Epithelial cell of proximal tubule (primary cell): ENCODE measurements around the gene RAP1GAP. TPM values are rescaled to one million over a fixed set of nuclear protein-coding genes. Genes with fewer than 3 reads are reported as not detected.

ENCODE experiments used
- DNase-seq: peaks from one replicate; pipeline ENCODE4 v3.0.0-alpha.2; 2011; ENCODE audit warnings: low read depth
- H3K4me3 ChIP-seq: 2 replicates; pipeline ENCODE4 v1.5.1; 2011; ENCODE audit warnings: low read depth, mild to moderate bottlenecking, low read length
- total RNA-seq: library from RNA; depleted of rRNA; stranded (reverse); fragments of >200 nt; gene quantifications from 2 replicates; pipeline ENCODE4 v1.2.3, GENCODE V29; 2015
- TF ChIP-seq, protein P1 (sequence below): conservative IDR thresholded peaks from 2 replicates; pipeline ENCODE4 v1.5.1; 2012; ENCODE audit warnings: low read depth, mild to moderate bottlenecking, low read length

The RAP1GAP gene
- total RNA-seq, 1 donor from 2014 or later: 2.4 TPM

DNA sequence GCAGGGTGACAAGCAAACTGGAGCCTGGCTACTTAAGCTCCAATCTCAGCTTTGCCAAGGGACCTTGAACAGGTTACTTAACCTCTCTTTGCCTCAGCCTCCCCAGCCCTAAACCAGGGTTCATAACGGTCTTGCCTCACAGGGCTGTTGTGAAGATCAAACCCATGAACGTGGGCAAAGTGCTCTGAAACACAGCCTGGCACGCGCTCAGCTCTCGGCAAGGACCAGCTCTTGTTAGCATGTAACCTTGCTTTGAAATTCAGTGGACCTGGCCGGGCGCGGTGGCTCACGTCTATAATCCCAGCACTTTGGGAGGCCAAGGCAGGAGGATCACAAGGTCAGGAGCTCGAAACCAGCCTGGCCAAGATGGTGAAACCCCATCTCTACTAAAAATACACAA lies 24.8 kb downstream of the RAP1GAP start:
- H3K4me3 ChIP-seq: no peak overlapping the region
- TF ChIP-seq, protein P1, sequence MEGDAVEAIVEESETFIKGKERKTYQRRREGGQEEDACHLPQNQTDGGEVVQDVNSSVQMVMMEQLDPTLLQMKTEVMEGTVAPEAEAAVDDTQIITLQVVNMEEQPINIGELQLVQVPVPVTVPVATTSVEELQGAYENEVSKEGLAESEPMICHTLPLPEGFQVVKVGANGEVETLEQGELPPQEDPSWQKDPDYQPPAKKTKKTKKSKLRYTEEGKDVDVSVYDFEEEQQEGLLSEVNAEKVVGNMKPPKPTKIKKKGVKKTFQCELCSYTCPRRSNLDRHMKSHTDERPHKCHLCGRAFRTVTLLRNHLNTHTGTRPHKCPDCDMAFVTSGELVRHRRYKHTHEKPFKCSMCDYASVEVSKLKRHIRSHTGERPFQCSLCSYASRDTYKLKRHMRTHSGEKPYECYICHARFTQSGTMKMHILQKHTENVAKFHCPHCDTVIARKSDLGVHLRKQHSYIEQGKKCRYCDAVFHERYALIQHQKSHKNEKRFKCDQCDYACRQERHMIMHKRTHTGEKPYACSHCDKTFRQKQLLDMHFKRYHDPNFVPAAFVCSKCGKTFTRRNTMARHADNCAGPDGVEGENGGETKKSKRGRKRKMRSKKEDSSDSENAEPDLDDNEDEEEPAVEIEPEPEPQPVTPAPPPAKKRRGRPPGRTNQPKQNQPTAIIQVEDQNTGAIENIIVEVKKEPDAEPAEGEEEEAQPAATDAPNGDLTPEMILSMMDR: no peak
- DNase-seq: no peak

DNA sequence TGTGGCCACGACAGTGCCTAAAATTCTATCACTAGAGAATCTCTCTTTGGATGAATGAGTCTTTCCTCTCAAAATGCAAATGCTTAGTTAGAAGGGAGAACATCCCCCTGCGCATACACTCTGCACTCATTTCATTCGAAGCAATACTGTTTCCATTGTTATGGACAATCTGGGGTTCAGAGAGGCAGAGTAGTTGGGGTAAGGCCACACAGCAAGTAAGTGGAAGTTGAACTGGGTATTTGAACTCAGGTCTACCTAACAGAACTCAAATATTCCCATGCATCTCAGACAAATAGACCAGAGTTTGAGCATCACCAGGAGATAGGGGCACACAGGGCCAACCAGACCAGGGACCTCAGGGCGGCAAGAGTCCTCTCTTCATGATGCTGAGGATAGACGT lies 25.5 kb downstream of the RAP1GAP start:
- TF ChIP-seq, protein P1: no peak
- H3K4me3 ChIP-seq: no peak overlapping the region
- DNase-seq: no peak

DNA sequence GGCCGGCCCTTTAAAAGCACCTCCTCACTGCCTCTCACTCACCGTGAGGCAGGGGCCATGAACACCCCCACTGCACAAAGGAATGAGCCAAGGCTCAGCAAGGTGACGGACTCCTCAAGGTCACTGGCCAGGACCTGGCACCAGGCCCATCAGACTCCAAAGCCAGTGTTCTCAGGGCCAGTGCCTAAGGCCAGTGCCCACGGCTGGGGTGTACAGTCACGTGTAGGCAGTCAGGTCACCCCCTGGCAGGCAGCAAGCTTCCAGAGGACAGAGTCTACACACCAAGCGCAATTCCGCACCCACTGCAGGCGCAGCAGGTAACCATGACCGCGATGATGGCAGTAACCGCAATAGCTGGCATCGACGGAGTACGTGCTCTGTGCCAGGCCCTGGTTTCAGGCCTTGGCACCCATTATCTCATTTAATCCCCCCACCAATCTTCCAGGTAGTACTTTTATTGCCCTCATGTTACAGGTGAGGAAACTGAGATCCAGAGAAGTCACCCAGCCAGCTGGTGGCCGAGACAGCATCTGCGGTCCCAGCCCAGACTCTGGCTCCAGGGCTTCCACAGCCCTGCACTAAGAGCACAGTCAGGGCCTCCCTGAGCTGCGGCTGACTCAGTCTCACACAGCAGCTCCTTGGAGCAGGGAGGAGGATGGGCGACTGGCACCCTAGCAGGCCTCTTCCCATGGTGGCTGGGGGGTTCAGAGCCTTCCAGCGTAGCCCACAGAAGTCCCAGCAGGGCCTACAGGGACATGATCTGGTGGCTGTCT lies 27.0 kb downstream of the RAP1GAP start:
- no peak overlapping the region for H3K4me3 ChIP-seq
- DNase-seq: no peak
- TF ChIP-seq, protein P1: no peak

DNA sequence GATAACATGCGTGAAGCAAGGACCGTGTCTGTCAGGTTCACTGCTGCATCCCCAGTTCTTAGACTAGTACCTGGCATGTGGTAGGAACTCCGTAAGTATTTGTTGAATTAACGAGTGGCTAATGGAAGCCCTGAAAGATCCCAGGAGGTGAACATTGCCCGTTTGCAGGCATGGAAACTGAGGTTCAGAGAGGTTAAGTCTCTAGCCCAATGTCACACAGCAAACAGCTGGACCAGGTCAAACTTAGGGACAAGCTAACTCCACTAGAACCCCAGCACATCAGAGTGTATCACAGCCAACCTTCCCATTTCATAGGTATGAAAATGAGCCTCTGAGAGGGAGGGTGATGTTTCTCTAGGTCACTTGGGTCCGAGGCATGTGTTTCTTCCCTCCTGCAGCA lies 27.6 kb downstream of the RAP1GAP start:
- DNase-seq: no peak
- H3K4me3 ChIP-seq: no peak overlapping the region
- TF ChIP-seq, protein P1: no peak

DNA sequence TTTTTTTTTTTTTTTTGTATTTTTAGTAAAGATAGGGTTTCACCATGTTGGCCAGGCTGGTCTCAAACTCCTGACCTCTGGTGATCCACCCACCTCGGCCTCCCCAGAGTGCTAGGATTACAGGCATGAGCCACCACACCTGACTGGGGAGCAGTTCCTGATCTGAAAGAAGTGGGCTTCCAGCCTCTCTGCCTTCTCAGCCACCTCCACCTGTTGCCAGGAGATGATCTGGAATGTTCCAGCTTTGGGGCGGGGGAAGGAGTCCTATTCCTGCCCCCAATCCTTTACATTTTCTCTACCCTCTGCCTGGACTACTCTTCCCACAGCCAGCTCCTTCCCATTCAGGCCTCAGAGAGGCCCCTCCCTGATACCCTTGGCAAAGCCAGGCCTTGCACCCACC lies 28.1 kb downstream of the RAP1GAP start:
- no peak for DNase-seq
- TF ChIP-seq, protein P1: no peak
- H3K4me3 ChIP-seq: no peak overlapping the region

DNA sequence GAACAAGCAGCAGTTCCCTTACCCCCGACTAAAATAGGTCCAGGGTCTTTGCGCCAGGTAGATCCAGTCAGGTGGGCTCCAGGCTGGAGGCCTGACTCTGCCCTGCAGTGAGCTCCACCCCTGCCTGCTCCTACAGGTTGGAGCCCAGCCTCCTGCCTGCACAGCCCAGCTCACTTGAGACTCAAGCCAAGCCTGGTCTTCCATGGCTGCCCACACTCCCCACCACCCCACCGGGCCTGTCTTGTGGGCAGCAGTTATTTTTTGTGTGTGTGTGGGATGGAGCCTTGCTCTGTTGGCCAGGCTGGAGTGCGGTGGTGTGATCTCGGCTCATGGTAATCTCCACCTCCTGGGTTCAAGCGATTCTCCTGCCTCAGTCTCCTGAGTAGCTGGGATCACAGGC lies 28.5 kb downstream of the RAP1GAP start:
- H3K4me3 ChIP-seq: no peak overlapping the region
- TF ChIP-seq, protein P1: no peak
- DNase-seq: no peak

DNA sequence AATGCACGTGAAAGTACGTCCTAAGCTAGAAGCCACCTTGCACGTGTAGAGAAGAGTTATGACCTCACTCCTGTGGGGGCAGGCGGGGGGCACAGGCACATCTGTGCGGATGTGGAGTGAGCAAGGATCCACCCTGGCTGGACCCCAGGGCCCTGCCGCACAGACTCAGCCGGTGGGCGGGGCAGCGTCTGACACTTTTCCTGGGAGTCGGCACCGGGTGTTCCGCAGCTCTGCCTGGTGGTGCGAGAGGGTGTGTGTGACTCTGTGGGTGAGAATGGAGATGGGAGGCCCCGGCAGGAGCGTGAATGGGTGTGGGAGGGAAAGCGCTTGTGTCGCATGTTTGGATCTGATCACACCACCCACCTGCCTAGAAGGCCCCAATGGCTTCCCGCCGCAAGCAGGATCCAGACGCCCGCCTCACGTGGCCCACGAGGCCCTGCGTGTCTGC lies 29.5 kb downstream of the RAP1GAP start:
- no peak overlapping the region for H3K4me3 ChIP-seq
- DNase-seq: no peak
- TF ChIP-seq, protein P1: no peak
